Stimulated activated CD4-positive, alpha-beta T cell treated with anti-CD3 and anti-CD28 coated beads, Interleukin-2, amount 100 ng/mL, for 24 hours (primary cell): ENCODE measurements around the gene KRTAP5-9.
"Not testable (repeated sequence)": the region's sequence is repeated elsewhere in the genome, so short reads cannot be mapped to it uniquely, and the experiment has no call there.

Source experiments
- DNase-seq, 2 donors: peaks; one replicate each; pipeline ENCODE4 v3.0.0-alpha.2; 2020

The KRTAP5-9 gene

DNA sequence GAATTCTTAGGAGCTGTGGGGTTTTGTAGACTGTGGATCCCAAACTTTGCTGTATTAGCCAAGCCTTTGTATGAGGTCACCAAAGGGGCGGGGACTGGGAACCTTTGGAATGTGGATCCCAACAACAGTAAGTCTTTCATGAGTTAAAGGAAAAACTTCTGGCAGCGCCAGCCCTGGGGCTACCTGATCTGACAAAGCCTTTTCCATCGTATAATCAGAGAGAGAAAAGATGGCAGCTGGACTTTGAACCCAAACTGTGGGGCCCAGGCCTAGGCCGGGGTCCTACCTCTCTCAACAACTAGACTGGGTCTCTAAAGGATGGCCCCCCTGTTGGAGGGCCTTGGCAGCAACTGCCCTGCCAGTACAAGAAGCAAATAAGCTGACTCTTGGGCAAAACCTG lies 40.1 kb downstream of the KRTAP5-9 start:
- DNase-seq, result not testable (repeated sequence)

GRCh38 chr11:71588822-71589545 lies 40.8 kb downstream of the KRTAP5-9 start:
- DNase-seq, result peak; percentile 65 to 75

GRCh38 chr11:71589546-71589920 lies 41.3 kb downstream of the KRTAP5-9 start:
- not testable (repeated sequence) for DNase-seq
